ENCODE data around the gene HCST. TPM values are rescaled to one million over a fixed set of nuclear protein-coding genes. Genes with fewer than 3 reads are reported as not detected.
"Not testable (repeated sequence)": the region's sequence is repeated elsewhere in the genome, so short reads cannot be mapped to it uniquely, and the experiment has no call there.

HCST gene
- total RNA-seq, 1 experiment from 2014 or later, result not detected

DNA sequence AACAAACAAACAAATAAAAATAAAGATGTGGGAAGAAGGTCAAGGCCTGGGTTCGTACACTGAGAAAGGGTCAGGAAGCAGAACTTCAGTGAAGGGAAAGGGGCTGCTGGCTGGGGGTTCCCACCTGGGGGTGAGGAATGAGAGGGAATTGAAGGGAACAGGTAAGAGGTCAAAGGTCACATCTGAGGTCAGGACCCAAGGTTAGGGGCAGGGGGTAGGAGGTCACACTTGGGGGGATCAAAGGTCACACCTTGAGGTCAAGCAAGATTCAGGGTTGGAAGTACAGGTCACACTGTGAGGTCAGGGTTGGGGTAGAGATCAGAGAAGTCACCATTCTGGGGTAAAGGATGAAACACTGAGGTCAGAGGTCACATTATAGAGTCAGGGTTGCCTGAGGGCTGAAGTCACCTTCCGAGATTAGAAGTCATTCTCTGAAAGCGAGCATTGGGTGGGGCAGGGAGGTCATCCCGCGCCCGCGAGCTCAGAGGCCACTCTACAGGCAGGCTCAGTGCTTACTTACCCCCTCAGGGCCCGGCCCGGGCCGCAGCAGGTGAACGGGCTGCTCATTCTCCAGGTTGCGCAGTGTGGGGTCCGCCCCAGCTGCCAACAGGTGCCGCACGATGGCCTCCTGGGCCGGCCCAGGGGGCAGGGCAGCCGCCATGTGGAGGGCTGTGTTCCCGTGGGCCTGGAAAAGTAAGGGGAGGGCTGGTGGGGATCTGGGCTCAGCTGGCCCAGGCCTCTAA is 12.8 kb upstream of the HCST start:
- H3K9ac ChIP-seq (ENCODE audit: low read length), result no peak overlapping the region
- intact Hi-C loops (cut with micrococcal nuclease), result no loop called here

GRCh38 chr19:35890113-35890650 is 12.1 kb upstream of the HCST start:
- no TSS peak for BruUV-seq (replicated peaks)
- ChIA-PET CTCF (no interaction called here), POLR2A (ENCODE audit: unreplicated experiment) (no interaction called here)
- H3K9me2 ChIP-seq (replicated peaks; ENCODE audit: low read length), result no peaks in the 10 kb centered on the region
- no peak overlapping the region for H2AFZ ChIP-seq (ENCODE audit: low read length)
- ATAC-seq, result no peak
- no peaks in the 10 kb centered on the region for H3K79me2 ChIP-seq (ENCODE audit: low read length)
- H3F3A ChIP-seq (ENCODE audit: low read length, unreplicated experiment), result no peaks in the 10 kb centered on the region
- no peaks in the 10 kb centered on the region for H3K27me3 ChIP-seq (ENCODE audit: low read length)
- peaks cover 6% of the 10 kb centered on the region; the same call in 1 of the 2 replicates for H3K36me3 ChIP-seq (ENCODE audit: low read depth, low read length)
- H4K20me1 ChIP-seq (ENCODE audit: low read length), result no peaks in the 10 kb centered on the region
- H3K4me3 ChIP-seq (ENCODE audit: low read length), result no peak overlapping the region
- no peak overlapping the region for H3K4me2 ChIP-seq (ENCODE audit: low read length)
- H3K27ac ChIP-seq (ENCODE audit: low read length), result no peak overlapping the region
- intact Hi-C loops (cut with micrococcal nuclease), result no loop called here
- H3K9me3 ChIP-seq (ENCODE audit: low read length), result no peaks in the 10 kb centered on the region
- no peaks in the 10 kb centered on the region for H3K4me1 ChIP-seq (ENCODE audit: insufficient read depth, low read length)
- TF ChIP-seq EZH2 (IDR thresholded peaks at IDR 0.05; ENCODE audit: low read length, unreplicated experiment), result no peak
- TF ChIP-seq EZH2phosphoT487 (IDR thresholded peaks at IDR 0.05; ENCODE audit: borderline replicate concordance, low read length), result no peak
- no peak for TF ChIP-seq CTCF (conservative IDR thresholded peaks at IDR 0.05; ENCODE audit: low read depth, low read length)
- DNase-seq, result no peak
- no peak overlapping the region for H3K9ac ChIP-seq (ENCODE audit: low read length)

More for the DNA sequence above, 12.8 kb upstream of the HCST start:
- Histone ChIP-seq H3K9me2 (replicated peaks; ENCODE audit: low read length) (no peaks in the 10 kb centered on the region), H3K4me2 (ENCODE audit: low read length) (no peak overlapping the region), H3K27ac (ENCODE audit: low read length) (no peak overlapping the region), H3K9me3 (ENCODE audit: low read length) (no peaks in the 10 kb centered on the region), H3K36me3 (ENCODE audit: low read depth, low read length) (peaks cover 6% of the 10 kb centered on the region; the same call in 1 of the 2 replicates), H4K20me1 (ENCODE audit: low read length) (no peaks in the 10 kb centered on the region), H3F3A (ENCODE audit: low read length, unreplicated experiment) (no peaks in the 10 kb centered on the region), H3K79me2 (ENCODE audit: low read length) (no peaks in the 10 kb centered on the region), H3K27me3 (ENCODE audit: low read length) (no peaks in the 10 kb centered on the region), H3K4me1 (ENCODE audit: insufficient read depth, low read length) (no peaks in the 10 kb centered on the region), H3K4me3 (ENCODE audit: low read length) (no peak overlapping the region), H2AFZ (ENCODE audit: low read length) (no peak overlapping the region)
- TF ChIP-seq EZH2phosphoT487 (IDR thresholded peaks at IDR 0.05; ENCODE audit: borderline replicate concordance, low read length) (no peak), CTCF (conservative IDR thresholded peaks at IDR 0.05; ENCODE audit: low read depth, low read length) (no peak), EZH2 (IDR thresholded peaks at IDR 0.05; ENCODE audit: low read length, unreplicated experiment) (no peak)
- ChIA-PET CTCF (no interaction called here), POLR2A (ENCODE audit: unreplicated experiment) (no interaction called here)
- DNase-seq (no peak), ATAC-seq (no peak)
- no TSS peak for BruUV-seq (replicated peaks)

- H3F3A ChIP-seq (ENCODE audit: low read length, unreplicated experiment); H3K27ac ChIP-seq (ENCODE audit: low read length); BruUV-seq (replicated peaks); POLR2A ChIA-PET (ENCODE audit: unreplicated experiment); H3K79me2 ChIP-seq (ENCODE audit: low read length); H3K27me3 ChIP-seq (ENCODE audit: low read length); H3K9ac ChIP-seq (ENCODE audit: low read length); H2AFZ ChIP-seq (ENCODE audit: low read length); ATAC-seq; DNase-seq; H3K9me3 ChIP-seq (ENCODE audit: low read length); H3K4me3 ChIP-seq (ENCODE audit: low read length); H4K20me1 ChIP-seq (ENCODE audit: low read length); H3K4me1 ChIP-seq (ENCODE audit: insufficient read depth, low read length); intact Hi-C loops (cut with micrococcal nuclease); H3K4me2 ChIP-seq (ENCODE audit: low read length); H3K36me3 ChIP-seq (ENCODE audit: low read depth, low read length); CTCF ChIA-PET; H3K9me2 ChIP-seq (replicated peaks; ENCODE audit: low read length): not testable (repeated sequence)
Observed at GRCh38 chr19:35891819-35892218, 10.5 kb upstream of the HCST start.
